Fibroblast of lung (primary cell): ENCODE data around the gene PCBP3.

ENCODE experiments used
- EZH2 ChIP-seq: IDR thresholded peaks from 2 replicates; pipeline ENCODE4 v1.5.1; 2012; ENCODE audit warnings: low read length, control low read depth, mild to moderate bottlenecking; ENCODE audit errors: missing control alignments
- TF ChIP-seq, protein P1 (sequence below), 2 donors: IDR thresholded peaks in 1 of 2; conservative IDR thresholded peaks in 1 of 2; 1 replicate in 1 of 2; 2 replicates in 1 of 2; pipeline ENCODE4 v1.5.1; 2011 to 2012; ENCODE audit warnings: low read length in 2 of 2, control low read depth in 1 of 2, inconsistent platforms in 1 of 2, low read depth in 1 of 2, mild to moderate bottlenecking in 1 of 2

DNA sequence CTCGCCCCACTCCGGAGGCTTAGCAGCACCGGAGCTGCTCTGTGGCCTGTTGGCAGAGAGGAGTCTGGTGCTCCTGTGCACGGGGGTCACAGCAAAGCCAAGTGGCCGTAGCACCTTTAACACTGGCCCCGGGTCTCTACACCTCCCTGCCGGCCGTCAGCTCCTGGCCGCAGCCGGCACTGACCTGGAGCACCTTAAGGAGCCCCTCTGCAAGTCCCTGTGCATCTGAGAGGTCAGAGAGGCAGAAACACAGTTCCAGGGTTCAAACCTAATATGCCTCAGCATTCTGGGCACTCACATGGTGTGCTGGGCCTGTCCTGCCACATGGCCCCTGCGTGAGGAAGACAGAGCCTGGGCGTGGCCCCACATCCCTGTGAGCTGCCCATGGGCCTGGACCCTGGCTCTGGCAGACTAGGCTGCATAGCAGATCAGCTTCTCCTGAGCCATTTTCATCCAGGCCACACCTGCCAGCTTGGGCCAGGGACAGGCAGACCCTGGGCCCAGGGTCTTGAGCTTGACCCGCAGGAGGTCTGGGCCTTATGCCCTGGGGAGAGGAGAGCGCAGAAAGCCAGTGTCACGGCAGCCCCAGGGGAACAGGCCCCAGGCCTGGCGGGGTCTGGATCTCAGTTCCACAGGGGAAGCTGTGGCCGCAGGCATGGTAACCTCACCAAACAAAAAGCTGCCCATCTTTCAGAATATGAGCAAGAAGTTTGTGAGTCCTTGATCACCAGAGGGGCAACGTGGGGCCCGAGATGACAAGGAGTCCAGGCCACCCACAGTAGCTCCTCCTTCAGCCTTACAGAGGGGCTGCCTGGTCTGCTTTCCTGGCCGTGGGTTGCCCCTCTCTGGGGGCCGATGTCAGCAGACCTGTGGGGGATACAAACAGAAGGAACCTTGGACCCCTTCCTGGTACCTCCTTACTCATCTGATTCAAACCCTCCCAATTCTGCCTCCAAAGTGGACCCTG lies 192.1 kb downstream of the PCBP3 start:
- TF ChIP-seq, protein P1, sequence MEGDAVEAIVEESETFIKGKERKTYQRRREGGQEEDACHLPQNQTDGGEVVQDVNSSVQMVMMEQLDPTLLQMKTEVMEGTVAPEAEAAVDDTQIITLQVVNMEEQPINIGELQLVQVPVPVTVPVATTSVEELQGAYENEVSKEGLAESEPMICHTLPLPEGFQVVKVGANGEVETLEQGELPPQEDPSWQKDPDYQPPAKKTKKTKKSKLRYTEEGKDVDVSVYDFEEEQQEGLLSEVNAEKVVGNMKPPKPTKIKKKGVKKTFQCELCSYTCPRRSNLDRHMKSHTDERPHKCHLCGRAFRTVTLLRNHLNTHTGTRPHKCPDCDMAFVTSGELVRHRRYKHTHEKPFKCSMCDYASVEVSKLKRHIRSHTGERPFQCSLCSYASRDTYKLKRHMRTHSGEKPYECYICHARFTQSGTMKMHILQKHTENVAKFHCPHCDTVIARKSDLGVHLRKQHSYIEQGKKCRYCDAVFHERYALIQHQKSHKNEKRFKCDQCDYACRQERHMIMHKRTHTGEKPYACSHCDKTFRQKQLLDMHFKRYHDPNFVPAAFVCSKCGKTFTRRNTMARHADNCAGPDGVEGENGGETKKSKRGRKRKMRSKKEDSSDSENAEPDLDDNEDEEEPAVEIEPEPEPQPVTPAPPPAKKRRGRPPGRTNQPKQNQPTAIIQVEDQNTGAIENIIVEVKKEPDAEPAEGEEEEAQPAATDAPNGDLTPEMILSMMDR (conservative IDR thresholded peaks at IDR 0.05 in 1 of 2, IDR thresholded peaks at IDR 0.05 in 1 of 2; ENCODE audit: low read depth in 1 of 2, low read length in 2 of 2): no peak
- TF ChIP-seq EZH2: no peak
